ENCODE data around the gene AP4E1. TPM values are rescaled to one million over a fixed set of nuclear protein-coding genes. Genes with fewer than 3 reads are reported as not detected.
"Not testable (repeated sequence)": the region's sequence is repeated elsewhere in the genome, so short reads cannot be mapped to it uniquely, and the experiment has no call there.

AP4E1 gene
- total RNA-seq, 1 donor = 26.3 TPM

DNA sequence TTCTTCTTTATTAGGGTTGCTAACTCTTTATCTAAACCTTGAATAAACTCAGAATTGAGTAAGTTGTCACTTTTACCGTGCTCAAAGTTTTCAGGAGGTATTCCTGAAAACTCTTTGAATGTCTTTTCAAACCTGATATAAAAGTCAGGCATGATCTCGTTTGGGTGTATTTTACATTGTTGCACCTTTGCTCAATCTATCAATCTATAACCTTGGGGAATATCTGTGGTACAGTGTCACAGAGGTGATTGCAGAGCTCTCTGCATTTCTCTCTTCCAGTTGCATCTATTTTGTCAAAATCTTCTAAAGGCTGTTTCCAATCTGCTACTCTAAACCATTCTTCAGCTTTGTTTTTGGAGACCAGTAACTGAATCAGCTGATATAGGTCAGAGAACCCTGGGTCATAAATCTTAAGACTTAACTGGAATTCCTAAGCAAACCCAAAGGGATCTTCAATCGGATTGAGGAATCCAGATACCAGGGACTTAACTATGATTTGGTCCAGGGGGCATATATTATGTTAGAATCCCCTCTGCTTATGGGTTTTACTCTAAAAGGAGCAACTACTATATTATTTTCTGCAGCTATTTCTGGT, 35.6 kb upstream of the AP4E1 start:
- TF ChIP-seq, protein P1, sequence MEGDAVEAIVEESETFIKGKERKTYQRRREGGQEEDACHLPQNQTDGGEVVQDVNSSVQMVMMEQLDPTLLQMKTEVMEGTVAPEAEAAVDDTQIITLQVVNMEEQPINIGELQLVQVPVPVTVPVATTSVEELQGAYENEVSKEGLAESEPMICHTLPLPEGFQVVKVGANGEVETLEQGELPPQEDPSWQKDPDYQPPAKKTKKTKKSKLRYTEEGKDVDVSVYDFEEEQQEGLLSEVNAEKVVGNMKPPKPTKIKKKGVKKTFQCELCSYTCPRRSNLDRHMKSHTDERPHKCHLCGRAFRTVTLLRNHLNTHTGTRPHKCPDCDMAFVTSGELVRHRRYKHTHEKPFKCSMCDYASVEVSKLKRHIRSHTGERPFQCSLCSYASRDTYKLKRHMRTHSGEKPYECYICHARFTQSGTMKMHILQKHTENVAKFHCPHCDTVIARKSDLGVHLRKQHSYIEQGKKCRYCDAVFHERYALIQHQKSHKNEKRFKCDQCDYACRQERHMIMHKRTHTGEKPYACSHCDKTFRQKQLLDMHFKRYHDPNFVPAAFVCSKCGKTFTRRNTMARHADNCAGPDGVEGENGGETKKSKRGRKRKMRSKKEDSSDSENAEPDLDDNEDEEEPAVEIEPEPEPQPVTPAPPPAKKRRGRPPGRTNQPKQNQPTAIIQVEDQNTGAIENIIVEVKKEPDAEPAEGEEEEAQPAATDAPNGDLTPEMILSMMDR (IDR thresholded peaks at IDR 0.05; ENCODE audit: insufficient read depth, low read depth, low read length) = no peak
- no peak overlapping the region for H3K4me3 ChIP-seq (ENCODE audit: low read depth, low read length)
- DNase-seq (ENCODE audit: low read depth) = no peak

DNA sequence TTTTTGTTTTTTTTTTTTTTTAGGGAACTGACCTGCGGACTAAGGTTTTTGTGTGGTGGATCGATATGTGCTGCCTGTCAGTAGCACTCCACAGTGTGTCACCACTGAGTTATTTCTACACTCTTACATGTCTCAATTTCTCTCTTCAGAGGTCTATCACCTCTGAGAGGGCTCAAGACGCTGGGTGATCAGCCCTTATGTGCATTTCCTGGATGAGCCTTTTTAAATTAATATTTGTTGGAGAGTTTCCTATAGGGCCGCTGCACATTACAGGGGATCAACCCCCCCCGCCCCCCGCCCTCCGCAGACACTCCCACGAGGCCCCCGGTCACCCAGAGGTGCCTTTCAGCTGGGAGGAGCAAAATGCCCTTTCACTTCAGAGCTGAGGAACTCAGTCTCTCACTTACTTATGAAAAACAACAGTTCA, 34.5 kb upstream of the AP4E1 start:
- no peak for DNase-seq (ENCODE audit: low read depth)
- TF ChIP-seq, protein P1 (IDR thresholded peaks at IDR 0.05; ENCODE audit: insufficient read depth, low read depth, low read length) = no peak

DNA sequence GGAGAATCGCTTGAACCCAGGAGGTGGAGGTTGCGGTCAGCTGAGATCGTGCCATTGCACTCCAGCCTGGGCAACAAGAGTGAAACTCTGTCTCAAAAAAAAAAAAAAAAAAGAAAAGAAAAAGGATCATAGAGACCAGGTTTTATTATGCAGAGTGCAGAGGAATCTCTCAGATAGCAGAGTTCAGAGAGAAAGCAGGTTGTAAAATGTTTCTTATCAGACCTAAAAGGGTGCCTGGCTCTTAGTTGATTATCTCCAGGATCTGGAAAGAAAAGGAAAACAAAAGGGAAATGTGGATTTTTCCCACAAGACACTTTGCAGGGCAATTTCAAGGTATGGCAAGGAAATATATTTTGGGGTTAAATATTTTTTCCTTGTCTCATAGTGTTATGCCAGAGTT, 33.2 kb upstream of the AP4E1 start:
- not testable (repeated sequence) for DNase-seq (ENCODE audit: low read depth); H3K4me3 ChIP-seq (ENCODE audit: low read depth, low read length)

More for the DNA sequence above, 34.5 kb upstream of the AP4E1 start:
- H3K4me3 ChIP-seq (ENCODE audit: low read depth, low read length) = no peak overlapping the region

DNA sequence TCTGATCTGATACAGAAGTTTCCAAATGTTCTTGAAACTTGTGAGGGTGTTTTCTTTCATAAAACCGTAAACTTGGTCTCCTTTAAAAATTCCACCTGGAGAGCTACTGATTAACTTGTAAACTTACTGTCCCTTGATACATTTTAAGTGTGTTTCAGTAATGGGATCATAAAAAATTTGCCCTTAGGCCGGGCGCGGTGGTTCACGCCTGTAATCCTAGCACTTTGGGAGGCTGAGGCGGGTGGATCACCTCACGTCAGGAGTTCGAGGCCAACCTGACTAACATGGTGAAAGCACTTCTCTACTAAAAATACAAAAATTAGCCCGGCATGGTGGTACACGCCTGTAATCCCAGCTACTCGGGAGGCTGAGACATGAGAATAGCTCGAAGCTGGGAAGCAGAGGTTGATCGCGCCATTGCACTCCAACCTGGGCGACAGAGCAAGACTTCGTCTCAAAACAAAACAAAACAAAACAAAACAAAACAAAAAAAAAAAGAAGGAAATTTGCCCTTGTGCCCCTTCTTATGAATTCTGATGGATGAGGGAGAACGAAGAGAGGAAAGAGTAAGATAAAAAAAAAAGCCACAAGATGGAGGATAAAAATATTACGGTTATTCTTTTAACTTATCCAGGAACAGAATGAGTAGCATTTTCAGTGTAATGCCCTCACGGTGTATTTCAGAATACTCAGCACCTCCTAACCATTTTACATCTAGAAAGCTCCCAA, 32.1 kb upstream of the AP4E1 start:
- TF ChIP-seq, protein P1 (IDR thresholded peaks at IDR 0.05; ENCODE audit: insufficient read depth, low read depth, low read length) = no peak
- peak overlapping the region; percentile 59 for H3K4me3 ChIP-seq (ENCODE audit: low read depth, low read length)
- no peak for DNase-seq (ENCODE audit: low read depth)

DNA sequence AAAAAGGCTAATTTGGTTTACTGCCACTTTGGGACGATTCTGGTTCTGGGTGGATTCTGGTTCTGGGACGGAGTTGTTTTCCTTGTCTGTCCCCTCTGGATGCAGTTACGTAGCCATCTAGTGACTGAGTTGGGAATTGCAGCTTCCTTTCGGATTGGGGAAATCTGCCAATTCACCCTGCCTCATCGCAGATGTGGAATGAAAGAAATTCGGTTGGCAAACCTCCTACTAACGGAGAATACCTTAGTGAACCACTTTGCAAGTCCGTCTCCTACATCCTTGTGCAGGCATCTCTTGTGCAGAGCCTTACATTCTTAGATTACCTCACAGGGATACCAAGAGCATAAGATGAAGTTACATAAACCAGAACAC, 31.5 kb upstream of the AP4E1 start:
- DNase-seq (ENCODE audit: low read depth) = peak; percentile 85
- TF ChIP-seq, protein P1 (IDR thresholded peaks at IDR 0.05; ENCODE audit: insufficient read depth, low read depth, low read length) = peak; percentile 100
- peak overlapping the region; percentile 59 for H3K4me3 ChIP-seq (ENCODE audit: low read depth, low read length)

DNA sequence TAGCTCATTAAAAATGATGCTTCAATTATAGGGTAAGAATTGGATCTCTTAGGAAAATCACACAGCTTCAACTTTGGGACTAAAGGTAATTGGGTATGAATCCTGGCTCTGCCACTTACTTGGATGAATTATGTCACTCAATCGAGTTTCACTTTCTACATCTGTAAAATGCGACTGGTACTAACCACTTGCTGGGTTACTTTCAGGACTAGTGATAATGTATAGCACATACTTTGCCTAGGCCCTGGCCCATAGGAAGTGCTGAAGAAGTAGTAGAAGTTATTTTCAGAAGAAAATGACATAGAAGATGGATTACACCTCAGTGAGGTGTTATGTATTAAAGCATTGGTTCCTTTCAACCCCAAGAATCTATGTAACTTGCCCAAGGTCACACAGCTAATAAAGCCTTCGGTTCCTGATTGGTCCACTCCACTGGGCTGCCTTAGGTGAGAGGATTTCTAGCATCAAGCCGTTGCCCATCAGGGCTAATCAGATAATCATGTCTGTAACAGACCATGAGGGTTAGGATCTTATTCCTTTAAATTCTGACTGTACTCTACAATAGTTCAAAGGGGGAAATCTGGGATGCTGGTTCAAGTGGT, 29.4 kb upstream of the AP4E1 start:
- no peak for DNase-seq (ENCODE audit: low read depth)
- TF ChIP-seq, protein P1 (IDR thresholded peaks at IDR 0.05; ENCODE audit: insufficient read depth, low read depth, low read length) = no peak
- no peak overlapping the region for H3K4me3 ChIP-seq (ENCODE audit: low read depth, low read length)

DNA sequence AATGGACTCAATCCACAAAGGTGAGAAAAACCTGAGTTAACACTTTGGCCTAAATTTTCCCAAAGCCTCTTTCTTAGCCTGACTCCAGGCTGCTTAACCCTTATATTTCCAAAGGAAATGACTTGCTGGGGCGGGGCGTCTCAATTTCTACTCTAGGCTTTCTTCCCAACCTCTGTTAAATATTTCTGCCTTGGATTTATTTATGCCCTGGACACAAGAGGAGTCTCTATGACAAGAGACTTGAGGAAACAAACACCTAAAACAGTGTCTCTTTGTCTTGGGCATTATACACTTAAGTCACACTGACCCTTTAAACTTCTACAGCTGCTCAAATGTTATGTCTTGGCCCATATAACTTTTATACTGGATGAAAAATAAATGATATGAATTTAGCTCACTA, 28.3 kb upstream of the AP4E1 start:
- H3K4me3 ChIP-seq (ENCODE audit: low read depth, low read length) = no peak overlapping the region
- TF ChIP-seq, protein P1 (IDR thresholded peaks at IDR 0.05; ENCODE audit: insufficient read depth, low read depth, low read length) = no peak
- DNase-seq (ENCODE audit: low read depth) = no peak

All from fibroblast of villous mesenchyme (primary cell).